Measurements from ENCODE around the gene AGRN. TPM values are rescaled to one million over a fixed set of nuclear protein-coding genes. Genes with fewer than 3 reads are reported as not detected.
A peak's percentile ranks its signal among the peaks of the same experiment; 100 is the strongest.
"Not testable (repeated sequence)": the region's sequence is repeated elsewhere in the genome, so short reads cannot be mapped to it uniquely, and the experiment has no call there.

The AGRN gene
- total RNA-seq, 1 donor from 2014 or later: 34.1 TPM

GRCh38 chr1:1075148-1075935, 55.4 kb downstream of the AGRN start:
- no peaks in the 10 kb centered on the region for H3K36me3 ChIP-seq

GRCh38 chr1:1077396-1077795, 57.5 kb downstream of the AGRN start:
- not testable (repeated sequence) for H3K27ac Mint-ChIP-seq; H3K9me3 Mint-ChIP-seq; H3K4me1 ChIP-seq; H3K27ac ChIP-seq; H4K20me1 ChIP-seq (ENCODE audit: low read depth); H2AFZ ChIP-seq (replicated peaks); H3K4me1 Mint-ChIP-seq; H3K4me2 ChIP-seq; H3K36me3 ChIP-seq; H3K79me2 ChIP-seq (ENCODE audit: low read depth); H3K36me3 Mint-ChIP-seq; H3K4me3 Mint-ChIP-seq; H3K4me3 ChIP-seq; H3K27me3 Mint-ChIP-seq (ENCODE audit: insufficient read depth, low read depth); H3K9me3 ChIP-seq (ENCODE audit: low read depth); DNase-seq (ENCODE audit: low spot score); H3K9ac ChIP-seq
- Histone ChIP-seq H3K27me3 (peaks cover 28% of the 10 kb centered on the region), H3F3A (ENCODE audit: low read depth) (peaks cover 10% of the 10 kb centered on the region)

More at GRCh38 chr1:1075148-1075935, 55.4 kb downstream of the AGRN start:
- no peak for DNase-seq (ENCODE audit: low spot score)
- Histone ChIP-seq H3K27me3 (peaks cover 37% of the 10 kb centered on the region), H3K9ac (no peak overlapping the region), H3K4me2 (no peak overlapping the region), H3K27ac (no peak overlapping the region), H3K79me2 (ENCODE audit: low read depth) (no peaks in the 10 kb centered on the region), H3K4me1 (peaks cover 7% of the 10 kb centered on the region), H3K9me3 (ENCODE audit: low read depth) (no peaks in the 10 kb centered on the region), H4K20me1 (ENCODE audit: low read depth) (no peaks in the 10 kb centered on the region), H2AFZ (replicated peaks) (no peak overlapping the region), H3F3A (ENCODE audit: low read depth) (peaks cover 10% of the 10 kb centered on the region), H3K4me3 (no peak overlapping the region)
- TF ChIP-seq CTCF (IDR thresholded peaks at IDR 0.05): no peak
- no peak for TF ChIP-seq EZH2 (IDR thresholded peaks at IDR 0.05)
- no peak for TF ChIP-seq EZH2phosphoT487 (IDR thresholded peaks at IDR 0.05)
- H3K27me3 Mint-ChIP-seq (ENCODE audit: insufficient read depth, low read depth): peaks cover 9% of the 10 kb centered on the region
- no peak overlapping the region for H3K27ac Mint-ChIP-seq
- H3K4me3 Mint-ChIP-seq: no peak overlapping the region
- peaks cover 8% of the 10 kb centered on the region for H3K4me1 Mint-ChIP-seq
- H3K36me3 Mint-ChIP-seq: no peaks in the 10 kb centered on the region
- H3K9me3 Mint-ChIP-seq: no peaks in the 10 kb centered on the region

- Mint-ChIP-seq H3K4me3 (peak overlapping the region; percentile 46), H3K27me3 (ENCODE audit: insufficient read depth, low read depth) (peaks cover 10% of the 10 kb centered on the region), H3K27ac (no peak overlapping the region), H3K9me3 (no peaks in the 10 kb centered on the region), H3K36me3 (no peaks in the 10 kb centered on the region), H3K4me1 (peaks cover 2% of the 10 kb centered on the region)
- peak overlapping the region; percentile 36 for H3K4me3 ChIP-seq
- H3K9me3 ChIP-seq (ENCODE audit: low read depth): no peaks in the 10 kb centered on the region
- H4K20me1 ChIP-seq (ENCODE audit: low read depth): no peaks in the 10 kb centered on the region
- H3K4me1 ChIP-seq: peaks cover 7% of the 10 kb centered on the region
- H2AFZ ChIP-seq (replicated peaks): no peak overlapping the region
- peaks cover 27% of the 10 kb centered on the region for H3K27me3 ChIP-seq
- DNase-seq (ENCODE audit: low spot score): peak; percentile 80
- no peak overlapping the region for H3K27ac ChIP-seq
- H3K79me2 ChIP-seq (ENCODE audit: low read depth): no peaks in the 10 kb centered on the region
- H3K4me2 ChIP-seq: peak overlapping the region; percentile 78
- TF ChIP-seq EZH2phosphoT487 (IDR thresholded peaks at IDR 0.05): no peak
- TF ChIP-seq EZH2 (IDR thresholded peaks at IDR 0.05): no peak
- TF ChIP-seq CTCF (IDR thresholded peaks at IDR 0.05): no peak
- H3K9ac ChIP-seq: no peak overlapping the region
- peaks cover 10% of the 10 kb centered on the region for H3F3A ChIP-seq (ENCODE audit: low read depth)
- no peaks in the 10 kb centered on the region for H3K36me3 ChIP-seq
These were observed 59.6 kb downstream of the AGRN start for GRCh38 chr1:1079408-1080121.
